ENCODE results near the gene SPATA9. TPM values are rescaled to one million over a fixed set of nuclear protein-coding genes. Genes with fewer than 3 reads are reported as not detected.

The SPATA9 gene
- total RNA-seq, result 0.68 and 1.0 TPM in 2 replicates
- long read RNA-seq, partial matches to known transcripts, result 1 of 6 reads
- long read RNA-seq, other reads (novel, unspliced or antisense), result 5 of 6 reads

- Mint-ChIP-seq H3K27me3 (ENCODE audit: low read depth) (no peaks in the 10 kb centered on the region), H3K4me3 (no peak within 1 kb of the TSS), H3K36me3 (ENCODE audit: low read depth) (no peaks in the 10 kb centered on the region), H3K27ac (ENCODE audit: unreplicated experiment) (no peak within 1 kb of the TSS), H3K9me3 (peaks cover 8% of the 10 kb centered on the region), H3K4me1 (peaks cover 16% of the 10 kb centered on the region)
- no peak for TF ChIP-seq CTCF (conservative IDR thresholded peaks at IDR 0.05)
- DNase-seq (ENCODE audit: low read depth, low spot score), result no peak
Observed at GRCh38 chr5:95682891-95683290, at the start of gene SPATA9. TSS of gene SPATA9 (minus strand) at chr5:95682991. CDS start at chr5:95682854, 137 bp downstream.

- H3K36me3 Mint-ChIP-seq (ENCODE audit: low read depth), result no peaks in the 10 kb centered on the region
- H3K27me3 Mint-ChIP-seq (ENCODE audit: low read depth), result peaks cover 7% of the 10 kb centered on the region
- peak overlapping the region; percentile 89 for H3K27ac Mint-ChIP-seq (ENCODE audit: unreplicated experiment)
- peak overlapping the region; percentile 95 for H3K4me3 Mint-ChIP-seq
- H3K4me1 Mint-ChIP-seq, result peaks cover 41% of the 10 kb centered on the region
- TF ChIP-seq CTCF (conservative IDR thresholded peaks at IDR 0.05), result no peak
- no peaks in the 10 kb centered on the region for H3K9me3 Mint-ChIP-seq
- peak; percentile 59 for DNase-seq (ENCODE audit: low read depth, low spot score)
Observed at GRCh38 chr5:95731571-95732554, 49.1 kb upstream of the SPATA9 start.

- DNase-seq (ENCODE audit: low read depth, low spot score), result peak; percentile 75
- no peaks in the 10 kb centered on the region for H3K9me3 Mint-ChIP-seq
- H3K27me3 Mint-ChIP-seq (ENCODE audit: low read depth), result peaks cover 7% of the 10 kb centered on the region
- no peak for TF ChIP-seq CTCF (conservative IDR thresholded peaks at IDR 0.05)
- H3K4me1 Mint-ChIP-seq, result peaks cover 41% of the 10 kb centered on the region
- H3K4me3 Mint-ChIP-seq, result peak within 1 kb of the TSS; percentile 95
- H3K27ac Mint-ChIP-seq (ENCODE audit: unreplicated experiment), result peak within 1 kb of the TSS; percentile 89
- no peaks in the 10 kb centered on the region for H3K36me3 Mint-ChIP-seq (ENCODE audit: low read depth)
Observed at GRCh38 chr5:95730730-95731570, 48.2 kb upstream of the SPATA9 start, which contains the start of gene RHOBTB3. TSS of gene RHOBTB3 (plus strand) at chr5:95731336. CDS start at chr5:95731683, 347 bp downstream.

GRCh38 chr5:95730011-95730700, 47.4 kb upstream of the SPATA9 start:
- H3K4me1 Mint-ChIP-seq, result peaks cover 40% of the 10 kb centered on the region
- no peaks in the 10 kb centered on the region for H3K9me3 Mint-ChIP-seq
- H3K36me3 Mint-ChIP-seq (ENCODE audit: low read depth), result no peaks in the 10 kb centered on the region
- peak overlapping the region; percentile 83 for H3K27ac Mint-ChIP-seq (ENCODE audit: unreplicated experiment)
- no peak for DNase-seq (ENCODE audit: low read depth, low spot score)
- TF ChIP-seq CTCF (conservative IDR thresholded peaks at IDR 0.05), result no peak
- H3K4me3 Mint-ChIP-seq, result peak overlapping the region; percentile 91
- H3K27me3 Mint-ChIP-seq (ENCODE audit: low read depth), result peaks cover 7% of the 10 kb centered on the region
